MG63 (cell line): ENCODE measurements around the gene HOXC5. TPM values are rescaled to one million over a fixed set of nuclear protein-coding genes. Genes with fewer than 3 reads are reported as not detected.

ENCODE experiments used
- DNase-seq: peaks from one replicate; pipeline ENCODE4 v3.0.0-alpha.2; 2020
- H3K27me3 ChIP-seq: fragments of 250-450 bp; sonication (Bioruptor Pico); 2 replicates; pipeline ENCODE4 v1.5.1; 2020; ENCODE audit warnings: mild to moderate bottlenecking, moderate library complexity
- H3K36me3 ChIP-seq: fragments of 250-450 bp; sonication (Bioruptor Pico); 2 replicates; pipeline ENCODE4 v1.5.1; 2020; ENCODE audit warnings: mild to moderate bottlenecking, moderate library complexity
- H3K4me3 ChIP-seq: fragments of 250-450 bp; sonication (Bioruptor Pico); 2 replicates; pipeline ENCODE4 v1.5.1; 2020; ENCODE audit warnings: mild to moderate bottlenecking, moderate library complexity
- H3K9me3 ChIP-seq: fragments of 250-450 bp; sonication (Bioruptor Pico); 2 replicates; pipeline ENCODE4 v1.5.1; 2020; ENCODE audit warnings: mild to moderate bottlenecking, moderate library complexity
- total RNA-seq: library from RNA; depleted of rRNA; stranded (reverse); fragments of >200 nt; shearing (Covaris generic); gene quantifications from 2 replicates; pipeline ENCODE4 v1.2.3, GENCODE V29; 2014; ENCODE audit warnings: low replicate concordance

Gene HOXC5
- total RNA-seq, 1 experiment from 2014 or later, result not detected

- Histone ChIP-seq H3K9me3 (no peaks in the 10 kb centered on the region), H3K4me3 (peak overlapping the region; percentile 58), H3K36me3 (peaks cover 12% of the 10 kb centered on the region), H3K27me3 (no peaks in the 10 kb centered on the region)
- no peak for DNase-seq
These were observed 21.0 kb upstream of the HOXC5 start for GRCh38 chr12:54011665-54012532.

- Histone ChIP-seq H3K4me3 (no peak overlapping the region), H3K9me3 (no peaks in the 10 kb centered on the region), H3K27me3 (no peaks in the 10 kb centered on the region), H3K36me3 (peaks cover 12% of the 10 kb centered on the region)
- DNase-seq, result no peak
These were observed 20.0 kb upstream of the HOXC5 start for GRCh38 chr12:54012631-54013409.

- no peaks in the 10 kb centered on the region for H3K27me3 ChIP-seq
- peaks cover 15% of the 10 kb centered on the region for H3K36me3 ChIP-seq
- H3K4me3 ChIP-seq, result peak overlapping the region; percentile 37
- DNase-seq, result no peak
- no peaks in the 10 kb centered on the region for H3K9me3 ChIP-seq
These were observed 18.4 kb upstream of the HOXC5 start for GRCh38 chr12:54014377-54015017.

GRCh38 chr12:54015018-54015931 lies 17.6 kb upstream of the HOXC5 start:
- Histone ChIP-seq H3K27me3 (no peaks in the 10 kb centered on the region), H3K9me3 (no peaks in the 10 kb centered on the region), H3K4me3 (peak overlapping the region; percentile 37; the same call in 1 of the 2 replicates), H3K36me3 (peaks cover 20% of the 10 kb centered on the region)
- no peak for DNase-seq

GRCh38 chr12:54016051-54016450 lies 16.8 kb upstream of the HOXC5 start:
- Histone ChIP-seq H3K27me3 (no peaks in the 10 kb centered on the region), H3K4me3 (peak overlapping the region; percentile 69), H3K36me3 (peaks cover 19% of the 10 kb centered on the region), H3K9me3 (no peaks in the 10 kb centered on the region)
- DNase-seq, result no peak

- DNase-seq, result peak; percentile 59
- no peaks in the 10 kb centered on the region for H3K9me3 ChIP-seq
- no peaks in the 10 kb centered on the region for H3K27me3 ChIP-seq
- H3K36me3 ChIP-seq, result peaks cover 16% of the 10 kb centered on the region
- peak overlapping the region; percentile 69 for H3K4me3 ChIP-seq
These were observed 16.3 kb upstream of the HOXC5 start for GRCh38 chr12:54016478-54016964.

- peak; percentile 66 for DNase-seq
- Histone ChIP-seq H3K9me3 (no peaks in the 10 kb centered on the region), H3K27me3 (no peaks in the 10 kb centered on the region), H3K4me3 (peak overlapping the region; percentile 69), H3K36me3 (peaks cover 18% of the 10 kb centered on the region)
These were observed 15.6 kb upstream of the HOXC5 start for GRCh38 chr12:54017027-54017788.

GRCh38 chr12:54017878-54018467 lies 14.9 kb upstream of the HOXC5 start:
- peak; percentile 98 for DNase-seq
- Histone ChIP-seq H3K9me3 (no peaks in the 10 kb centered on the region), H3K4me3 (peak overlapping the region; percentile 69), H3K27me3 (no peaks in the 10 kb centered on the region), H3K36me3 (peaks cover 16% of the 10 kb centered on the region)

- H3K4me3 ChIP-seq, result peak overlapping the region; percentile 69
- H3K36me3 ChIP-seq, result peaks cover 14% of the 10 kb centered on the region
- H3K27me3 ChIP-seq, result no peaks in the 10 kb centered on the region
- peak; percentile 80 for DNase-seq
- H3K9me3 ChIP-seq, result no peaks in the 10 kb centered on the region
These were observed 14.3 kb upstream of the HOXC5 start for GRCh38 chr12:54018468-54018984.

GRCh38 chr12:54019091-54019811 lies 13.6 kb upstream of the HOXC5 start:
- Histone ChIP-seq H3K36me3 (peaks cover 14% of the 10 kb centered on the region), H3K4me3 (peak overlapping the region; percentile 69), H3K27me3 (no peaks in the 10 kb centered on the region), H3K9me3 (no peaks in the 10 kb centered on the region)
- peak; percentile 63 for DNase-seq

- no peaks in the 10 kb centered on the region for H3K27me3 ChIP-seq
These were observed 12.8 kb upstream of the HOXC5 start for GRCh38 chr12:54019924-54020590.

GRCh38 chr12:54020591-54021405 lies 12.1 kb upstream of the HOXC5 start:
- Histone ChIP-seq H3K9me3 (no peaks in the 10 kb centered on the region), H3K4me3 (peak overlapping the region; percentile 69), H3K27me3 (no peaks in the 10 kb centered on the region), H3K36me3 (peaks cover 14% of the 10 kb centered on the region)
- DNase-seq, result no peak

More at GRCh38 chr12:54019924-54020590, 12.8 kb upstream of the HOXC5 start:
- Histone ChIP-seq H3K36me3 (peaks cover 14% of the 10 kb centered on the region), H3K4me3 (peak overlapping the region; percentile 69), H3K9me3 (no peaks in the 10 kb centered on the region)
- peak; percentile 59 for DNase-seq

- peak; percentile 58 for DNase-seq
- no peaks in the 10 kb centered on the region for H3K9me3 ChIP-seq
- H3K27me3 ChIP-seq, result no peaks in the 10 kb centered on the region
- H3K36me3 ChIP-seq, result peaks cover 14% of the 10 kb centered on the region
- H3K4me3 ChIP-seq, result peak overlapping the region; percentile 69
These were observed 11.3 kb upstream of the HOXC5 start for GRCh38 chr12:54021432-54022013.
